HUES64 (cell line): ENCODE measurements around the gene SCGB2B2. TPM values are rescaled to one million over a fixed set of nuclear protein-coding genes. Genes with fewer than 3 reads are reported as not detected.

Source experiments
- H3K27ac ChIP-seq: 2 replicates; pipeline ENCODE4 v1.7.0; 2013; ENCODE audit warnings: low read depth, low read length, inconsistent platforms
- H3K27me3 ChIP-seq: 2 replicates; pipeline ENCODE4 v1.6.1; 2013; ENCODE audit warnings: mild to moderate bottlenecking, low read length; ENCODE audit not compliant: insufficient read depth
- H3K36me3 ChIP-seq: 2 replicates; pipeline ENCODE4 v1.6.1; 2013; ENCODE audit warnings: mild to moderate bottlenecking, low read length; ENCODE audit not compliant: insufficient read depth
- H3K4me1 ChIP-seq: 2 replicates; pipeline ENCODE4 v1.6.1; 2013; ENCODE audit warnings: mild to moderate bottlenecking, low read length, moderate library complexity; ENCODE audit not compliant: insufficient read depth
- H3K4me3 ChIP-seq: 2 replicates; pipeline ENCODE4 v1.5.1; 2013; ENCODE audit warnings: mild to moderate bottlenecking, low read length, moderate library complexity
- H3K9ac ChIP-seq: 2 replicates; pipeline ENCODE4 v1.6.1; 2013; ENCODE audit warnings: mild to moderate bottlenecking, low read depth, low read length
- H3K9me3 ChIP-seq: 2 replicates; pipeline ENCODE4 v1.6.1; 2013; ENCODE audit warnings: low read depth, low read length; ENCODE audit not compliant: insufficient read depth
- WGBS: fragments of 150-250, 120-280 bp; methylation state at CpG from one replicate; pipeline ENCODE4 v1.1.7; 2013; ENCODE audit warnings: missing lambda C conversion rate; 5-methylcytosine and 5-hydroxymethylcytosine counted together
- polyA plus RNA-seq, 2 experiments: library from polyadenylated mRNA; stranded (reverse); fragments of 50-300 nt; gene quantifications; one replicate each; pipeline ENCODE4 v1.2.3, GENCODE V29; 2013

The SCGB2B2 gene, protein sequence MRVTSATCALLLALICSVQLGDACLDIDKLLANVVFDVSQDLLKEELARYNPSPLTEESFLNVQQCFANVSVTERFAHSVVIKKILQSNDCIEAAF
- polyA plus RNA-seq (2013, experiment 1 of 2): not detected
- not detected for polyA plus RNA-seq (2013, experiment 2 of 2)

DNA sequence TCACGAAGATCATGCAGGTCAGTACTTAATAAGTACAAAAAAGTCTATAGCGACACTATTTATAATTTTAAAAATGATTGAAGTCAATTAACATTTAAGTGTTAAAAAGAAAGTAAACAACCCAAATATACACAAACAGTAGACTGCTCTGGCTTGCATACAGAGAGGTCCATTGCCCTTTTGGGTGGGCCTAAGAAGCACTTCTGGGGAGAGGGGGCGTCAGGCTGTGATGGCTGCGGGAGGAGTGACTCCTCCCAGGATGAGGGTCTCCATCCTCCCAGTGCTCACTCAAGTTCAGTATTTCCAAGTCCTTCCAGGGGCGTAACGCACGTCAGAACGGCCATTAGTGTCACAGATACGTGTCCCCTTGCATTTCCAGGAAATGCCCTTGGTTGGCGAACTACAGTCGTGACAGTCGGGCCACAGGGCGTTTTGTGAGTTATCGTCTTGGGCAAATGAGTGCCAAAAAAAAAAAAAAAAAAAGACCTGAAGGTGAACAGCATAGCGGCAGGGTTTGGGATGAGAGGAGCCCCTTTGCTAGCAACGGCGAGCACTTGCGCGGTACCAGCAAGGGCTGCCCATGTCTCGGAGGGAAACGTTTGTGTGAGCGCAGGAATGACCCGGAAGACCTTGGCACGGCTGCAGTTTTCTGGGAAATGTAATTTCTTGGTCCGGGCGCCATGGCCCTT is at the start of gene SCGB2B2:
Gene SCGB2B2, minus strand, starts transcription at position 463 of the 689 bp plus-strand sequence. CDS start 82,596 bp downstream, outside the sequence.
- Histone ChIP-seq H3K4me1 (no peaks in the 10 kb centered on the region; the same call in 1 of the 2 replicates), H3K36me3 (peaks cover 26% of the 10 kb centered on the region), H3K27me3 (peaks cover 26% of the 10 kb centered on the region; the same call in 1 of the 2 replicates), H3K4me3 (peak within 1 kb of the TSS; percentile 80), H3K27ac (peak within 1 kb of the TSS; percentile 85), H3K9ac (peak within 1 kb of the TSS; percentile 89), H3K9me3 (peaks cover 4% of the 10 kb centered on the region; the same call in 1 of the 2 replicates)
- WGBS: 4% methylated on average over 24 of the region's 26 CpGs

DNA sequence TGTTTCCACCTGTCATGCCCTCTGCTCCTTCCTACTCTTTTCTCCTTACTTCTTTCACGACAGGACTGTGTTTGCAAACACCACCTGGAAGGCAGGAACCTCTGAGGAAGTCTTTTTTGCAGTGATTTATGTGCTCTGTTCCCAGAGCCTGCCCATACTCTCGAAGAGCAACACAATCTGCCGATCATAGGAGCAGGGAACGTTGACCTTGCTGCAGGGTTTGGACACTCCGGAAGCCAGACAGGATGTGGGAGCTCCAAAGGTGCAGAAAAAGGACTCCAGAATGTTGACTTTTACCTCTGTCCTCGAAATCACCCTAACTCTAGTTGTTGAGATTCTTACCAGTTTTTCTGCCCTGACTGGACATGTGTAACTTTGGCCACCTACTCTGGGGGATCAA is 48.4 kb upstream of the SCGB2B2 start:
- H3K27me3 ChIP-seq: no peaks in the 10 kb centered on the region
- H3K4me1 ChIP-seq: no peaks in the 10 kb centered on the region
- H3K36me3 ChIP-seq: no peaks in the 10 kb centered on the region
- no peaks in the 10 kb centered on the region for H3K9me3 ChIP-seq
- H3K4me3 ChIP-seq: no peak overlapping the region
- H3K27ac ChIP-seq: no peak overlapping the region
- H3K9ac ChIP-seq: no peak overlapping the region
- WGBS: 76% methylated on average over 6 of the region's 6 CpGs

DNA sequence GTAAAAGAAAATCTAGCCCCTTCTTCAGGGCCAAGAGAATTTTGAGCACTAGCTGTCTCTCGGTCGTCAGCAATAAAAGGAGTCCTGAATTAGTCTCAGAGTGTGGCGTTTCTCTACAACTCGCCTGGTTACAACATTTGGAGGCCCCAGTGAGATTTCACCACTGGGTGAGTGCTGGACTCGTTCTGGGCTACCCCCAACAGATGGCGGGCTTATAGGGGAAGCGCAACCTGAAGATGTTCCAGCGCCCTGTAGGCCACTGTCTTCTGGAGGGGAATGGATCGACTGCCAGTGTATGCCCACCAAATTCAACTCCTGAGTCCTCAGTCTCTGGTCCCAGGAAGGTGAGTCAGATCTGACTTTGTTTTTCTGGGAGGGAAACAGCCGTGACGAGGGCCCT is 45.4 kb upstream of the SCGB2B2 start:
- Histone ChIP-seq H3K9me3 (peaks cover 8% of the 10 kb centered on the region; the same call in 1 of the 2 replicates), H3K4me1 (no peaks in the 10 kb centered on the region), H3K27me3 (no peaks in the 10 kb centered on the region), H3K36me3 (no peaks in the 10 kb centered on the region), H3K9ac (no peak overlapping the region), H3K4me3 (no peak overlapping the region), H3K27ac (no peak overlapping the region)
- WGBS: 73% methylated on average over 11 of the region's 11 CpGs

DNA sequence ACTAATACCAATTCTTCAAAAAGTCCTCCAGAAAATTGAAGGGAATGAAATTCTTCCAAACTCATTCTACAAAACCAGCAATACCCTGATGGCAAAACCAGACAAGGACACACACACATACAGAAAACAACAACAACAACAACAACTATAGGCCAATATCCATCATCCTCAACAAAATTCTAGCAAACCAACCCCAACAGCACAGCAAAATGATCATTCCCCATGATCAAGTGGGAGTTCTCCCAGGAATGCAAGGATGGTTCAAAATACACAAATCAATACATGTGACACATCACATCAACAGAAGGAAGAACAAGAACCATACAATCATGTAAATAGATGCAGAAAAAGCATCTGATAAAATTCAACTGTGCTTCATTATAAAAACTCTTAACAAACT is 38.4 kb upstream of the SCGB2B2 start:
- H3K9me3 ChIP-seq: peaks cover 51% of the 10 kb centered on the region
- no peaks in the 10 kb centered on the region; the same call in 1 of the 2 replicates for H3K27me3 ChIP-seq
- H3K36me3 ChIP-seq: no peaks in the 10 kb centered on the region
- no peaks in the 10 kb centered on the region; the same call in 1 of the 2 replicates for H3K4me1 ChIP-seq
- H3K9ac ChIP-seq: no peak overlapping the region
- H3K4me3 ChIP-seq: no peak overlapping the region
- no peak overlapping the region for H3K27ac ChIP-seq

DNA sequence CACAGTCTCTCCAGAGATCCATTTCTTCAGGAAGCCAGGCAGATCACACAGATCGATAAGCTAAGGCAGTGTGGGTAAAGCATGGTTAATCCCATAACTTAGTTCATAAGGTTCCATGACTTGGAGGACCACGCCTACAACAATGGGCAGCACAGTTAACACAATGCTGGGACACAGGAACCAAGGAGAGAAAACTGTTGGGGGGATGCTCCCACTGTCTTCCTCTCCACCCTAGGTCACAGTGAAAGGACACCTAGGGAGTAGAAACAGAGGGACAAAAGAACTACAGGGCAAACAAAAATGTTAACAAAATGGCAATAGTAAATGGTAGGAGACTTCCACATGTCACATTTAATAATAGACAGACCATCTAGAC is 36.3 kb upstream of the SCGB2B2 start:
- peaks cover 50% of the 10 kb centered on the region for H3K9me3 ChIP-seq

DNA sequence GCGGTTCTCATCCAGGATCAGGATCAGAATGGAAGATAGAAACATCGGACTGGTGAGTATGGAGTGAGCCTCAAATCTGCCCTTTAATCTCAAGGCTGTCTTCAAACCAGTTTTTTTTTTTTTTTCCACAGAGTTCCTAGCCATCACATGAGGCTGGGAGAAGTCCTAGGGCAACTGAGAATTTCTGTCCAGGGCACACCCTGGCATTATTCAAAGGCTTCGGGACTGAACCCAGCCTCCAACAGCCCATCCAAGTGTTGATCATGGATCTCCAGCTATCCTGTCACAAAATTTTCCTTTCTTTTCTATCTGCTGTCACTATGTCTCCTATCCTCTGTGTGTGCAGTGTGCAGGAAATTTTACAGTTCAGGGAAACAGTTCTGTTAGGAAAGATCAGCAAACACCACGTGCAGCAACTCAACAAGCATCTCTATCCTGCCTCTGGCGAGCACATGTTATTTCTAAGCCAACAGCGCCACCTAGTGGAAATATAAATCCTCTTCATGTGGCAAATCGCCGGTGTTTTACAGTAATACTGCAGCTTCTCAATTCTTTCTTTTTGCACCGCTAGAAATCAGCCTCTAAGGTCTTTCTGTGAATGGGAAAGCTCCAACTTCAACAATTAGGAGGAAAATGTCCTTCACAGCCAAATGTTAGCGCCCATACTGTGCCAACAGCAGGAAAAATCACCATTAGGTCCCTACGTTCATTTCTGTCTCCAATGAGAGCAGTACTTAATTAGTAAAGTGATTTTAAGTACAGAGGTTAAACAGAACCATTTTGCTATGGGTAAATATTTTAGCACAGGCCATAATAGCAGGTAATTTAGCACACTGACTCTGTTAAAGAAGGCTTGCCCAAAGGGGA is 35.7 kb upstream of the SCGB2B2 start:
- peaks cover 52% of the 10 kb centered on the region for H3K9me3 ChIP-seq
- no peaks in the 10 kb centered on the region; the same call in 1 of the 2 replicates for H3K27me3 ChIP-seq
- WGBS: 37% methylated on average over 11 of the region's 11 CpGs
- H3K4me3 ChIP-seq: no peak overlapping the region
- no peaks in the 10 kb centered on the region for H3K36me3 ChIP-seq
- H3K27ac ChIP-seq: no peak overlapping the region
- H3K4me1 ChIP-seq: no peaks in the 10 kb centered on the region; the same call in 1 of the 2 replicates
- H3K9ac ChIP-seq: no peak overlapping the region

More for the DNA sequence above, 36.3 kb upstream of the SCGB2B2 start:
- H3K4me1 ChIP-seq: no peaks in the 10 kb centered on the region; the same call in 1 of the 2 replicates
- WGBS: 69% methylated on average over 2 of the region's 2 CpGs
- no peaks in the 10 kb centered on the region; the same call in 1 of the 2 replicates for H3K27me3 ChIP-seq
- H3K4me3 ChIP-seq: no peak overlapping the region
- no peak overlapping the region for H3K27ac ChIP-seq
- H3K9ac ChIP-seq: no peak overlapping the region
- H3K36me3 ChIP-seq: no peaks in the 10 kb centered on the region

DNA sequence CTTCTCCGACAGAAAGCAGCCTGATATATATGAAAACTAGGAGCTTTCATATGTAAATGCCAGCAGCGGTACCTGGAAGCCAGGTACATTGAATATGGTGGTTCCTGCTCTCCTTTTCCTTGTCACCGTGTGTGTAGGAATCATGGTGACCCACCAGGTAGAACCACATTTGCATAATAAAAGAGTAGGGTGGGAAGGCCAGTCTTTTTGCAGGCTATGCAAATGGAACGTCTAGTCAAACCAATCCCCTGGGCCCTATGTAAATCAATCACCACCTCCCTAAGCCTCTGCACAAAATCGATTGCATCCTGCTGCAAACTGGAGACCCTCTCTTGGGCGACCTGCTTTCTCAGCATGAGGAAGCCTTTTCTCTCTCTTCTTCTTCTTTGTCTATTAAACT is 34.9 kb upstream of the SCGB2B2 start:
- no peaks in the 10 kb centered on the region; the same call in 1 of the 2 replicates for H3K27me3 ChIP-seq
- no peak overlapping the region for H3K4me3 ChIP-seq
- no peak overlapping the region for H3K27ac ChIP-seq
- no peak overlapping the region for H3K9ac ChIP-seq
- no peaks in the 10 kb centered on the region; the same call in 1 of the 2 replicates for H3K4me1 ChIP-seq
- H3K9me3 ChIP-seq: peaks cover 49% of the 10 kb centered on the region
- no peaks in the 10 kb centered on the region for H3K36me3 ChIP-seq
- 48% methylated on average over 4 of the region's 6 CpGs for WGBS

DNA sequence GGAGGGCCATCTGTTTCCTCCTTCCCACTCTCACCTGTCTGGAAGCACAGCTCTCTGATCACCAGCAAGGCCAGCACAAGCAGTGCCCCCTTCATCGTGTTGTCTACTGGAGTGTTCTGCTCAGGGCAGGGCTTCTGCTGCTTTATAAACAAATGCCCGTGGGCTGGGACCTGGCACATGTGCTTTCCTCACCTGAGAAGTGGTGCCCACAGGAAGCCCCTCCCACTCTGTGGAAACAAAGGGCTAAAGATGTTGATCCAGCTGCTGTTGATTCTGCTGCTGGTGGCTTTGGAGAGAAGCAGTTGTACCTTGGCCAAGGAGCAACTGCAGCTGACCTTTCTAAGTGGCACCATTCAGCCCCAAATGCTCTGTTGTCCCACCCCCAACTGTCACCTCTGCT is 30.7 kb upstream of the SCGB2B2 start:
- H3K36me3 ChIP-seq: no peaks in the 10 kb centered on the region
- H3K27ac ChIP-seq: no peak overlapping the region
- H3K9ac ChIP-seq: no peak overlapping the region
- WGBS: 80% methylated on average over 2 of the region's 2 CpGs
- H3K4me3 ChIP-seq: no peak overlapping the region
- peaks cover 12% of the 10 kb centered on the region; the same call in 1 of the 2 replicates for H3K9me3 ChIP-seq
- H3K27me3 ChIP-seq: no peaks in the 10 kb centered on the region; the same call in 1 of the 2 replicates
- H3K4me1 ChIP-seq: no peaks in the 10 kb centered on the region; the same call in 1 of the 2 replicates

DNA sequence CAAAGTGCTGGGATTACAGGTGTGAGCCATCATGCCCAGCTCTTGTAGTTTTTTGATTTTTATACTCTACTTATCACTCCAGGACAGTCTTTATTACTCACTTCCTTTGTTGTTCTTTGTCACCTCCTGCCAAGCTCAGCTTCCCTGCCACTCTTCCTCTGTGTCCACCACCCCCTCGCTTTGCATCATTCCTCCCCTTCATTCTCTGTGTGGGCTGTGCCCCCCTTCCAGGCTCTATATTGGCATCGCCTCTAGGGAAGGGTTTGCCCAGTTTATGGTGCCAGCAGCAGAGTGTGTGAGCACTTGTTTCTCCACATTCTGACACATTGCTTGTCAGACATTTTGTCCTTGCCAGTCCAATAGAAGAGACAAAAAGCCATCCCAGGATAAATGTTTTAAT is 15.6 kb upstream of the SCGB2B2 start:
- no peak overlapping the region for H3K27ac ChIP-seq
- no peaks in the 10 kb centered on the region for H3K9me3 ChIP-seq
- no peaks in the 10 kb centered on the region for H3K4me1 ChIP-seq
- H3K4me3 ChIP-seq: no peak overlapping the region
- no peaks in the 10 kb centered on the region; the same call in none of the 2 replicates for H3K27me3 ChIP-seq
- WGBS: 58% methylated on average over 2 of the region's 2 CpGs
- H3K9ac ChIP-seq: no peak overlapping the region
- H3K36me3 ChIP-seq: no peaks in the 10 kb centered on the region

DNA sequence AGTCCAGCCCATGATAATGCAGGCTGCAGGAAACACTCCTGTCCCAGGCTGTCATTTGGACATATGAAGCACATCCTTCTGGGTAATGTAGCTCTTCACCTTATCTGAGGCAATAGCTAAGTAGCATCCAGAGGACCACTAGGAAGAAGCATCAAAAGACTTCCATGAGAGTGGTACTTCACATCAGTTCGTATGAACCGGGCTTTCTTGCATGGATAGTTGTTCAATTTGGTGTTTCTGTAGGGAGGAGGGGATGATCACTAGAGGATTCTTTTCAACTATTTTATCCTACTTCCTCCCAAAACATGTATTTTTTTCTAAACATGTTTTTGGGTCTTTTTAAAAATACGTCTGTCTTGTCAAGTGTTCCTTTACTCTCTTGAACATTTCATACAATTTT is 13.4 kb upstream of the SCGB2B2 start:
- H3K4me3 ChIP-seq: no peak overlapping the region
- 85% methylated on average over 3 of the region's 3 CpGs for WGBS
- no peak overlapping the region for H3K27ac ChIP-seq
- no peaks in the 10 kb centered on the region for H3K4me1 ChIP-seq
- no peaks in the 10 kb centered on the region; the same call in 1 of the 2 replicates for H3K27me3 ChIP-seq
- H3K9me3 ChIP-seq: peaks cover 7% of the 10 kb centered on the region; the same call in 1 of the 2 replicates
- H3K36me3 ChIP-seq: 0 out of 2 replicates have a peak, but pooled peaks cover 3% of the 10 kb centered on the region
- no peak overlapping the region for H3K9ac ChIP-seq

DNA sequence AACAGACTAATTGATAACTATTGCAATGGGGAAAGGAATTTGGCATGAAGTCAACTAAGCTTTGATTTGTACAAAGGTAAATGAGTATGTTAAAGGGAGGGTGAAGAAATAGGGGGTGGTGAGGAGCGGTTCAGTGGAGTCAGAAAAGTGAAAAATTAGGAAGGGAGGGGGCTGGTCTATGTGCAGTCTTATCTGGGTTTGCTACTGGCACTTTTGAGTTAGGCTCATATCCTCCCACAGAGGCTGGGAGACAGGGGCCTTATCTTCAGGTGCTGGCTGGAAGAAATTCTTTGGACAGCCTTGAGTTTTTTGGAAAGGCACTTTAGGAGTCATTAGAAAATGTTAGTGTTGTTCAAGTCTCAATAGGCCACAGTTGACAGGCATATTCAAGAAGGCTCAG is 11.6 kb upstream of the SCGB2B2 start:
- H3K4me1 ChIP-seq: no peaks in the 10 kb centered on the region
- H3K36me3 ChIP-seq: peaks cover 16% of the 10 kb centered on the region
- no peak overlapping the region for H3K4me3 ChIP-seq
- H3K9me3 ChIP-seq: peaks cover 25% of the 10 kb centered on the region; the same call in 1 of the 2 replicates
- no peaks in the 10 kb centered on the region; the same call in 1 of the 2 replicates for H3K27me3 ChIP-seq
- H3K27ac ChIP-seq: no peak overlapping the region
- H3K9ac ChIP-seq: no peak overlapping the region
- WGBS: no CpG with 5 or more reads among the region's 1 CpG
